Stimulated activated CD8-positive, alpha-beta memory T cell treated with anti-CD3 and anti-CD28 coated beads, Interleukin-12 subunit alpha, Interleukin-12 subunit beta, amount 100 ng/mL, for 24 hours (primary cell): ENCODE measurements around the gene POLR2J.
"Not testable (repeated sequence)": the region's sequence is repeated elsewhere in the genome, so short reads cannot be mapped to it uniquely, and the experiment has no call there.

Experiments
- DNase-seq: peaks from one replicate; pipeline ENCODE4 v3.0.0-alpha.2; 2020; ENCODE audit errors: extremely low read depth

Gene POLR2J

DNA sequence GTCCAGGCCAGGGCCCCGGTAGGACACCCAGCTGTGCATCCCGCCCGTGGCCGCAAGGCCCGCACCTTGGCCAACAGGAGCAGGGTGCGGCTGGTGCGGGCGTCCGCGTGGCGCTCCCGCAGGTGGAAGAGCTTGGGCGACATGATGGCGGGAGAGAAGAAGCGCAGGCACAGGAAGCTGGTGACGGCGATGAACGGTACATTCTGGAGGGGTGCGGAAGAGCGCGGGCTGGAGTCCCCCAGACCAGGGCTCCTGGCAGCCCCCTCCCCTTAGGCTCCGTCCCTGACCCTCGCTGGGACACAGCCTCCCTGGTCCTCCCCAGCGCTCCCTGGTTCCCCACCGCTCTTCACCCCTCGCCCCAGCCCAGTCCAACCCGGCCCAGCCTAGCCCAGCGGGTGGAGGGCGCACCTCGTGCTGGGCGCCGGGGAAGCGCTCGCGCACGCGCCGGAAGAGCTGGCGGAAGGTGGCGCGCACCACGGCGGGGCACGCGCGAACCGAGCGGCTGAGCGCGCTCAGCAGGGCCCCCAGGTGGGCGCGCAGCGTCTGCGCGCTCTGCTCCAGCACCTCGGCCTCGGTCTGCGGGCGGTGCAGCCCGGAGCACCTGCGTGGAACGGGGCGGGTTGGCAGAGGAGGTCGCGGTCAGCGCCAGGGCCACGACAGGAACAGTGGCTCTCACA, 15.9 kb upstream of the POLR2J start:
- DNase-seq = not testable (repeated sequence)

DNA sequence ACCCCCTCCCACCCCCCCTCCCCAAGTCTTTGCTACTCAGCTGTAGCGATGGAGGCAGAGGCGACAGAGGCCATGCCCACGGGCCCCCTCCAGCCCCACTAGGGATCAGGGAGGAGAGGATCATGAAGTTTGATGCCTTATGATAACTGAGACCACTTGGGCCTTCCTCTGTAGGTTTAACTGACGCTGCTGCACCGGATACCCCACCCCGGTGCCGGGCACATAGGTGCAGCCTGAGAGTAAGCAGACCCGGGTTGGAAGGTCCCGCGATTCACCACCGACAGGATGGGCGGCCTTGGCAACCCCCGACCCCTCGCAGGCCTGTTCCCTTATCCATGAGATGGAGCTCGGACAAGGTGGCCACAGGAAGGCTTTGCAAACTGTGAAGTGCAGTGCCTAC, 15.3 kb upstream of the POLR2J start:
- DNase-seq = not testable (repeated sequence)

DNA sequence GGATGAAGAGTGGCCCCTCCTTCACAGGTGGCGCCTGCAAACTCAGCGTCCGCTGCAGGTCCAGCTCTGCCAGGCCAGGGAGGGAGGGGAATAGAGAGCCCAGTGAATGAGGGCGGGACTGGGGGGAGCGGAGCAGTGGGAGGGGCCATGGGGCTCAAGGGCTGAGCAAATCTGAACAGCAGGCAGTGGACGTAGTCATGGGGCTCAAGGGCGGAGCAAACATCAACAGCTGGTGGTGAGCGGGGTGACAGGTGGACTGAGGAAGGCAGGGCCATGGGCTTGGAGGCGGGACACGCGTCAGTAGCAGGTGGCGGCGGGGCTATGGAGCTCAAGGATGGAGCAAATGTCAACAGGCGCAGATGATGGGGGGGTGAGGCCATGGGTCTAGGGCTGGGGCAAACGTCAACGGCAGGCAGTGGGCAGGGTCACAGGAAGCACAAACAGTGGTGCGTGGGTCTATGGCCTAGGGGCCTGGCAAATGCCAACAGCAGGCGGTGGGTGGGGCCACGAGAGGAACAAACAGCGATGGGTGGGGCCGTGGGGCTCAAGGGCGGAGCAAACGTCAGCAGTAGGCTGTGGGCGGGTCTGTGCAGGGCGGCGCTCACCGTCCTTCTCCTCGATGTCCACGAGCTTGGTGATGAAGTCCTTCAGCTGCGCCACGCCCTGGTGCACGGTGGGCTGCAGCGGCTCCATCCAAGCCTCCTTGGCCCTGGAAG, 14.7 kb upstream of the POLR2J start:
- not testable (repeated sequence) for DNase-seq

DNA sequence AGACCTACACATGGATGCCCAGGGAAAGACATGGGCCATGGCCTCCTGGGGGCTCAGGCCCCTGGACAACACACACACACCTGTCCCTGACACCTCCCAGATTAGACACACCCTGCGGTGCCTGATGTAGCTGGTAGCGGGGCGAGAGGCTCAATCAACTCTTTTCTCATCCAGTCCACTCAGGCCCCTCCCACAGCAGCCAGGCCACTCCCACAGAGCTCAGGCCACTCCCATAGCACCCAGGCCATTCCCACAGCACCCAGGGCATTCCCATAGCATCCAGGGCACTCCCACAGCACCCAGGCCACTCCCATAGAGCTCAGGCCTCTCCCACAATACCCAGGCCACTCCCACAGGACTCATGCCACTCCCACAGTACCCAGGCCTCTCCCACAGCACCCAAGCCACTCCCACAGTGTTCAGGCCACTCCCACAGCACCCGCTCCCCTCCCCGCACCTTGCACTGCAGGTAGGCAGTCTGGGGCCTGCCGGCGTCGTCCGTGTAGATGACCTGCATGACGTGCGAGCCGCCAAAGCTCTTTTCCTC, 11.9 kb upstream of the POLR2J start:
- peak; percentile 12 for DNase-seq

DNA sequence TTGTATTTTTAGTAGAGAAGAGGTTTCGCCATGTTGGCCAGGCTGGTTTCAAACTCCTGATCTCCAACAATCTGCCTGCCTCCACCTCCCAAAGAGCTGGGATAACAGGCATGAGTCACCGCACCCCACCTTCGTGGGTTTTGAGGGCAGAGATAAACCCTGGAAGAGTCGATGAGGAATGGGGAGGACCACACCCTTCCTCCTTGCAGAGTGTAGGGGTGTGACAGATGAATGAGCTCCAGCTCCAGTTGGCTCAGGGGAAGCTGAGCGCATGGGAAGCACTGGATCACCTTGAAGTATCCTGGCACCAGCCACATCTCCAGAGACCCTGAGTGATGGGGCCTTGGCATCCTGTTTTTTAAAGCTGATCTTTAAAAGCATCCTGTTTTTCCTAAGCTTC, 5.6 kb upstream of the POLR2J start:
- not testable (repeated sequence) for DNase-seq

DNA sequence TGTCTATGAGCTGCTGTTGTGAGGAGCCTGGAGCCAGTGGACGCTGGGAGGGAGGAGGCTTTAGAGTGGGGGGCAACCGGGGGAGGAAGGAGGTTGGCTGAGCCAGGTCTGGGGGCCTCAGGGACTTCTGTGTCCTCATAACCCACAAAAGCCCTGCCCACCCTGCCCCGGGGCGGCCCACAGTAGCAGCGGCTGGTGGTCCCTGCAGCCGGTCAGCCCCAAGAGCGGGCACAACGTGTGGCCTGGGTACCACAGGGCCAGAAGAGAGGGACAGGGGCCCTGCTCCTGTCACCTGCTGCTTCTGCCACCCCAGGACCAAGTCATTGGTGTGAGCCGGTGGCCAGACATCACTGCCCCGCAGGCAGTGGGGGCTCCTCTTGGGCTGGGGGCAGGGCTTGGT, 3.2 kb upstream of the POLR2J start:
- not testable (repeated sequence) for DNase-seq

DNA sequence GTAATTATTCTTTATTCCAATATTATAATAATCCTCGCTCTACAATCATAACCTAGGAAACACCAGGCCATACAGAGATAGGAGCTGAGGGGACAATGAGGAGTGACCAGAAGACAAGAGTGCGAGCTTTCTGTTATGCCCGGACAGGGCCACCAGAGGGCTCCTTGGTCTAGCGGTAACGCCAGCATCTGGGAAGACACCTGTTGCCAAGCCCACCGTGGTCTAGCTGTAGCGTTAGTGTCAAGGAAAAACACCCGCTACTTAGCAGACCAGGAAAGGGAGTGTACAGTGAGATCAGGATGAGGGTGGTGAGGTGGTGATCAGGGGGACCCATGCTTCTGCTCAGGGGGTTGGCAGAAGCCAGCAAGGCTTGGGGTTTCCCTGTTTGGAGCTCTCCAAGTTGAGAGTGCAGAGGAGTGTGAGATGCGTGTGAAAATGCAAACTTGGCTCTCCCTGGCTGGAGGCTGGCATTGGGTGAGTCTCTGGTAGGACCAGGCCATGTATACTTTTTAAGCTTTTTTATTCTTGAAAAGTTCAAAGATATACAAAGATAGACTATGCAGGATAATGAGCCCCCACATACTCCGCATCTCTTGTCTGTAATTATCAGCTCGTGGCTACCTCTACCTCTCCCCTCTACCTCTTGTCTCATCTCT, 1.4 kb upstream of the POLR2J start:
- not testable (repeated sequence) for DNase-seq

DNA sequence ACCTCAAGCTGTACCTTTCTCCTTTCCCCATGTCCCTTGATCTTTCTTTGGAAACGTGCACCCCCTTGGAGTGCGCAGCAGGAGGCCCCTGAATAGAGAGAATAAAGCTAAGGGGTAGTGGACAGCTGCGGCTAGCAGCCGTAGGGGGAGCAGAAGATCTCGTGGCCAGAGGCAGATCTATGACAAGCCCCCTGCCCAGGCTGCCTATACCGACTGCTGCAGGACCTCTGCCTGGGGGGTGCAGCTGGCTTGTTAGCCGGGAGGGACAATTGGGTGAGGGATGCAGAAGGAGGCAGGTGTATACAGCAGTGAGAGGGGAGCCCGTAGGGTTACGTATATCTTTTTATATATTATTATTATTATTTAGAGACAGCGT, 475 bp upstream of the POLR2J start:
- not testable (repeated sequence) for DNase-seq

DNA sequence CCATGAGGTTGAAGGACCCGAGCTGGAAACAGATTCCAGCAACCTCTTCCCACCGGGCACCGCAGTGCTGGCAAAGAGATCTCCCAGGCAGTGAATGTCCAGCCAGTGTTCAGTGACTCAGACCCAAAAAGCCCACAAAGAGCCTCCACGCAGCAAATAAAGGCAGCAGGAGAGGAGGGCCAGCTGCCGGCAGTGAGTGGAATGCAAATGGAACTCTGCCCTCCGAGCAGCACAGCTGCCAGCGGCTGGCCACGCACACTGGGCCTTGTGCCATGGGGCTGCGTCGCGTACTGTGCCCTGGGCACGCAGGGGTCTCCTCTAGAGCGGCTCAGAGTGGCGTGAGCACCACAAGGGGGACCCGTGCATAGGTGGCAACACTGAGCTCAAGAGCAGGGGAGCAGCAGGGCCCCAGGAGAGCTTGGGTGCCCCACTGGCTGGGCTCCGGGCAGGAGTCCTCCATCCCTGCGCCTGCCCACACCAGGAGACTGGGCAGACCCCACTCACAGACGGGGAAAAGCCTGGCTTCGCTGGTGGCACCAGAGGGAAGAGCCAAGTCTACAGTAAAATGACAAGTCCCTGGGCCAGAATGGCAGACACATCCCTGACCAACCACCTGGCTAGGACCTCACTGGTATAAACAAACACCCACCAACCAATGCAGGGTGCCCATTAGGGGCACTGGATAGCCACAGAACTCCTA, 3.8 kb downstream of the POLR2J start:
- not testable (repeated sequence) for DNase-seq

DNA sequence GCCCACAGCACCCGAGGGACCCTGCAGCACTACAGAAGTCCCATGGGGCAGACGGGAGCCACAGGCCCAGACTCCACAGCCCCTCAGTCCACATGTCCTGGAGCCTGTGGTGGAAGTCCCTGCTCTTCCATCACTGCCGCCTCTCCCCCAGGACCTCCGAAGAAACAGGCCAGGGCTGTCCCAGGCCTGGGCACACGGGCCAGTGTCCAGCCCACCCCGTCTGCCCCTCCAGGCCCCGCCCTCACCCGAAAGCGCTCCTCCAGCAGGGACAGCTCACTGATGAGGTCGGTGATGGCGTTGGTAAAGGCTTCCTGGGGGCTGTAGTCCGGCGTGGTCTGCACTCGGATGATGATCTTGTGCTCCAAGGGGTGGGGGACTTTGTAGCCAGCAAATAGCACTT, 4.6 kb downstream of the POLR2J start:
- DNase-seq = not testable (repeated sequence)

DNA sequence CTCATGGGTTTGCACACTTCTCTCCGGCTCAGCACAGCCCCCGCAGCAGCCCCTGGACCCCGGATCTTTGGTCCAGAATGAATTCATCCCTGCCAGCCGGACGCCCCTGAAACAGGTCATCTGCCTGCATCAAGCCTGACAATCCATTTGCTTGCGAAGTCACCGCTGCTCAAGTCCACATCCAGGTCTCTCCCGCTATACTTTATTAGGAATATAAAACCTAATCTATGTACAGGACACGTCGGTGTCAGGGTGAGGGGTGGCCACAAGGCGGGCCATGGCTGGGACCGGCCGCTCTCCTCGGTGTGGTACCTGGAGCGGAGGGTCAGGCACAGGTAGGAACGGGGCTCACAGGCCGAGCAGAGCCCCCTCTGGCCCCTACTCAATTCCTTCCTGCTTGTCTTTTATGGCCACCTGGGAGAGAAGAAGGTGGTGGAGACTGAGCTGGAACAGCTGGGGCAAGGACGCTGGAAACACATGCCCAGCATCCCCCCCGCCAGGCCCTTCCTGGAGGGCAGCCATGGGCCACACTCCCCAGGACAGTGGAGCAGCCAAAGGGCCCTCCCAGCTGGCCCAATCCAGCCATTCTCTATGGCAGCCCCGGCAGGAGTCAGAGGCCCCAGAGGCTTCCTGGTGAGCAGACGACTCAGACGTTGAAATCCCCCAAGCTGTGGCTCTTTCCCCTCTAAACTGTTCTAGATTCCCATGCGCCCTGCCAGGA, 5.3 kb downstream of the POLR2J start:
- DNase-seq = no peak

DNA sequence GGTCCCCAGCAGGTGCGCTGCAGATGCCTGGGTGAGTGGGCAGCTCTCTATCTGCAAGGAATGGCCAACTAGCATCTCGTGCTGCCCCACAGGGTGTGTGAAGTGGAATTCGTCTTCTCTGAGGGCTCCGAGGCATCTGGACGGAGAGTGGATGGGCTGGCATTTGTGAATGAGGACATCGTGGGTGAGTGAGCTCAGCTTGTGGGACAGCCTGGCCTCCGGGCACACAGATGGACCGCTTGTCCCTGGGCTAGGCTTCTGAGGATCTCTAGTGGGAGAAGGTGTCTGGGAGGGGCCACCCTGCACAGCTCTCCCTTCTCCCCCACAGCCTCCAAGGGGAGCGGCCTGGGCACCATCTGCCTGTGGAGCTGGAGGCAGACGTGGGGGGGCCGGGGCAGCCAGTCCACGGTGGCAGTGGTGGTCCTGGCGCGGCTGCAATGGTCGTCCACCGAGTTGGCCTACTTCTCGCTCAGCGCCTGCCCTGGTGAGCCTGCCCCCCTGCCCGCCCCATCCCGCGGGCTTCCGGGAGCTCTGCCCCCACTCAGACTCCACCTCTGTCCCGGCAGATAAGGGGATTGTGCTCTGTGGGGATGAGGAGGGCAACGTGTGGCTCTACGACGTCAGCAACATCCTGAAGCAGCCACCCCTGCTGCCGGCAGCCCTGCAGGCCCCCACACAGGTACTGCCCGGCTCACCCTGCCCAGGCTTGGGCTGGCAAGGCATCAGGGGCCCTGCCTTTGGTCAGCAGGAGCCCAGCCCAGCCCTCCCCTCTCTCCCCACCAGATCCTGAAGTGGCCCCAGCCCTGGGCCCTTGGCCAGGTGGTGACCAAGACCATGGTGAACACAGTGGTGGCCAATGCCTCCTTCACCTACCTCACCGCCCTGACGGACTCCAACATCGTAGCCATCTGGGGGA, 6.3 kb downstream of the POLR2J start:
- no peak for DNase-seq

DNA sequence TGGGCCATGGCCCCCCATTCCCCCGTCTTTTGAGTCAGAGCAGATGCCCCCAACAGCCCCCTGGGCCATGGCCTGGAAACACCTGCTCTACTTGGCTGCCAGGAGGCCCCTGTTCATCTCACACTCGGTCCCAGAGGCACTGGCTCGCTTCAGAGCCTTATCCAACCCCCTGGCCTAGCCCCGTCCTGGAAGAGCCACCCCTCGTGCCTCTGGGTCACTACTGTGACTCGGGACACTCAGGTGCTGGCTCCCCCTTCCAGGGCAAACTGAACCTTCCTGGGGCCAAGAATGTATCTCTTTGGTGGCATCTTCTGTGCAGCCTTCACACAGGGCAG, 7.0 kb downstream of the POLR2J start:
- no peak for DNase-seq

DNA sequence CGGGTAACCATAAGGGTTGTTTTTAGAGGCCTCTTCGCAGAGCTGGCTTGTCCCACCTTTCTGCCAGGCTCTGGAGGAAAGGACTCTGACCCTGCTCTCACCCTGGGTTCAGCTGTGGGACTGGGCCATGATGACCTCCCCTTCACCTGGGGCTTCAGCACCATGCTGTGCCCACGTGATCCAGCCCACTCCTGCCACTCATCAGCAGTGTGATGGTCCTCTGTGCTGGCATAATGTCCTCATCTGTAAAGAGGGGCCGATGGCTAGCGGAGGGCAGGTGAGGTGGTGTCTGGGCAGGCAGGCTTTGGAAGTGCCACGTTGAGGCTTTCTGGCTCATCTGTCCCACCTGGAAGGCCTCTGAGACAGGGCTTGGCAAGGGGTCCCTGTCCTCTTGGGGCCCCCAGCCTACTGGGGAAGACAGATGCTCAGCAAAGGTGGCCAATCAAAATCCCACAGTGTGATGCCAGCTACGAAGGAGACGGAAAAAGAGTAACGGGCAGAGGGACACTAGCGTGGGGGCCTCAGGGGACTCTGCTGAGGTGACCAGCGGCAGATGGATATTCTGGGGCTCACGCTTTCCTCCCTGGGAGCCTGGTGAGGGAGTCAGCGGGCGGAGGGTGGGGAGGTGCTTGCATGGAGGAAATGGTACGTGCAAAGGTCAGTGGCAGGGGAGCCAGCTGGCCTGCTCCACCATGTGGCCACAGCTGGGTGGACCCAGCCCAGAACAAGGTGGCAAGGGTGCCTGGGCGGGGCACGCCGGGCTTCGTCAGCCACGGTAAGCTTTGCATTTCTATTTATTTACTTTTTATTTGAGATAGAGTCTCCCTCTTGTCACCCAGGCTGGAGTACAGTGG, 8.5 kb downstream of the POLR2J start:
- DNase-seq = no peak

DNA sequence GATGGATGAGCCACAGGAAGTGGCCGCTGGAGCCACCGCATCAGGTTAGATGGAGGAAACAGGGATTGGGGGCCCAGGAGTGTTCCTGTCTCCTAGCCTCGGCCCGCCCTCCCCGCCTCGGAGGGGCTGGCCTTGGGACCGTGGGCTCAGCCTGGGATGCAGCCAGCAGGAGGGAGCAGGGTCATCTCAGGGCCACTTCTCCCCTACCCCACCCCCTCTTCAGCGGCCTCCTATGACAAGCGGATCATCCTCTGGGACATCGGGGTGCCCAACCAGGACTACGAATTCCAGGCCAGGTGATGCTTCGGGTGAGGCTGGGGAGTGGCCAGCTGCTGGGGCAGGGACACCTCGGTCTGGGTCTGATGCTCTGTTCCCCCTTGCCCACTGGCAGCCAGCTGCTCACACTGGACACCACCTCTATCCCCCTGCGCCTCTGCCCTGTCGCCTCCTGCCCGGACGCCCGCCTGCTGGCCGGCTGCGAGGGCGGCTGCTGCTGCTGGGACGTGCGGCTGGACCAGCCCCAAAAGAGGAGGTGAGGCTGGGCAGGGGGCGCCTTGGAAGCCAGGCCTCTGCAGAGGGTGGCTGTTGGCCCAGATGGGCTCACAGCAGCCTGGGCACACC, 9.3 kb downstream of the POLR2J start:
- no peak for DNase-seq

DNA sequence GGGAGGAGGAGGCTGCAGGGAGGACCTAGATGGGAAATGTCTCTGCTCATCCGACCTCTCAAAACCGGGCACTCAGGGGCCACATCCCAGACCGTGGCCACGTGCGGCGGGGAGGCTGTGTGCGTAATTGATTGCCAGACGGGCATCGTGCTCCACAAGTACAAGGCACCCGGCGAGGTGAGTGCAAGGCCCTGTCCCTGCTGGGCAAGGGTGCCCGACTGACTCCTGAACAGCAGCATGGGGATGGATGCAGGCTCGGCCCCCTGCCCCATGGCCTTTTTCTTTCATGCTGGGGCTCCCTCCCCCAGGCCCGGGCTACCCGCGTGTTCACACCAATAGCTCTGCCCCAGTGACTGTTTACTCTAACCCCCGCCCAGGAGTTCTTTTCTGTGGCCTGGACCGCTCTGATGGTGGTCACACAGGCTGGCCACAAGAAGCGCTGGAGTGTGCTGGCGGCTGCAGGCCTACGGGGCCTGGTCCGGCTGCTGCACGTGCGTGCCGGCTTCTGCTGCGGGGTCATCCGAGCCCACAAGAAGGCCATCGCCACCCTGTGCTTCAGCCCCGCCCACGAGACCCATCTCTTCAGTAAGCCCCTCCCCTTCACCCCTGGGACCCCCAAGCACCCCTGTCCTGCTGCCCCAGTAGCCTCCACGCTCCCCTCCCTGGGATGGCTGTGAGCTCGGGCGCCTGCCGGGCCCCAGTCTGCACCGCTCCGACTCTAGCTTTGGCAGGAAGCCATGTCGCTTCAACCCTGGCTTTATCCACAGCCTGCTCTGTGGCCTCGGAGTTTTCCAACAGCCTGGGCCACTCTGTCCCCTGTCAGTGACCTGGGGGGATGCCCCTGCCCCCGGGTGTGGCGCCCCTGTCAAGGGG, 10.0 kb downstream of the POLR2J start:
- no peak for DNase-seq

DNA sequence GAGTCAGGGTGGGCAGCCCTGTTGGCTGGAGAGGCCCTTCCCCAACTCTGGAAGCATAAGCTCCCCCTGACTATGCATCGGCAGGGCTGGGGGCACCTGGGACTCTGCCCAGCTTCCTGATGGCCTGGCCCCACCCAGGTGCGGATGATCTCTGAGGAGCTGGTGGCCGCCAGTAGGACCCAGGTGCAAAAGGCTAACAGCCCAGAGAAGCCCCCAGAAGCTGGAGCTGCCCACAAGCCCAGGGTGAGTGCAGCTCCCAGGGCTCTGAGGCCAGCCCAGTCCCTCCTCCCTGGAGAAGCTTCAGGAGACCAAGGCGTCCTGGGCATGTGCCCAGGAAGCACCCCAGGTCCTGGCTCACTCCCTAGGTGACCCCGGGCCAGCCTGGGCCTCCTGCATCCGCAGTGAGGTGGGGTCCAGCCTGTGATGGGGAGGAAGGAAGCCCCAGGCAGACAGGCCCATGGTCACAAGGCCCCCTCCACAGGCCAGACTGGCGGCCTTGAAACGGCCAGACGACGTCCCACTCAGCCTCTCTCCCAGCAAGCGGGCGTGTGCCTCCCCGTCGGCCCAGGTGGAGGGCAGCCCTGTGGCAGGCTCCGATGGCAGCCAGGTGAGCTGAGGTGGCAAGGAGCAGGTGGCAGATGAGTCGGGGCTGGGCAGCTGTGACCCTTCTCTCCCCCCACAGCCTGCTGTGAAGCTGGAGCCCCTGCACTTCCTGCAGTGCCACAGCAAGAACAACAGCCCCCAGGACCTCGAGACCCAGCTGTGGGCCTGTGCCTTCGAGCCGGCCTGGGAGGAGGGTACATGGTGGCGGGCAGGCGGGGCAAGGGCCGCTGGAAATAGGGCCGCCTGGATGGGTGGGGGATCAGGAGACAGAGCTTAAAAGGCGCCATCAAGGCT, 10.9 kb downstream of the POLR2J start:
- no peak for DNase-seq
